HL-60 (cell line): ENCODE data around the gene ATP6V1F.

Source experiments
- GABPA ChIP-seq: IDR thresholded peaks from 2 replicates; pipeline ENCODE4 v1.6.1; 2012; ENCODE audit warnings: low read depth
- POLR2AphosphoS5 ChIP-seq: IDR thresholded peaks from 2 replicates; pipeline ENCODE4 v1.6.1; 2012; ENCODE audit warnings: low read depth
- TF ChIP-seq, protein P1 (sequence below): IDR thresholded peaks from one replicate; pipeline ENCODE4 v1.5.1; 2011; ENCODE audit warnings: low read length, control low read depth, inconsistent platforms; ENCODE audit not compliant: insufficient read depth

DNA sequence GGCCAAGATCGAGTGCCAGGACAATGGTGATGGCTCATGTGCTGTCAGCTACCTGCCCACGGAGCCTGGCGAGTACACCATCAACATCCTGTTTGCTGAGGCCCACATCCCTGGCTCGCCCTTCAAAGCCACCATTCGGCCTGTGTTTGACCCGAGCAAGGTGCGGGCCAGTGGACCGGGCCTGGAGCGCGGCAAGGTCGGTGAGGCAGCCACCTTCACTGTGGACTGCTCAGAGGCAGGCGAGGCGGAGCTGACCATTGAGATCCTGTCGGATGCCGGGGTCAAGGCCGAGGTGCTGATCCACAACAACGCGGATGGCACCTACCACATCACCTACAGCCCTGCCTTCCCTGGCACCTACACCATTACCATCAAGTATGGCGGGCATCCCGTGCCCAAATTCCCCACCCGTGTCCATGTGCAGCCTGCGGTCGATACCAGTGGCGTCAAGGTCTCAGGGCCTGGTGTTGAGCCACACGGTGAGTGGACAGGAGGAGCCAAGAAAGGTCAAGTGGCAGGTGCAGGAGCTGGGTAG is 17.8 kb upstream of the ATP6V1F start:
- TF ChIP-seq, protein P1, sequence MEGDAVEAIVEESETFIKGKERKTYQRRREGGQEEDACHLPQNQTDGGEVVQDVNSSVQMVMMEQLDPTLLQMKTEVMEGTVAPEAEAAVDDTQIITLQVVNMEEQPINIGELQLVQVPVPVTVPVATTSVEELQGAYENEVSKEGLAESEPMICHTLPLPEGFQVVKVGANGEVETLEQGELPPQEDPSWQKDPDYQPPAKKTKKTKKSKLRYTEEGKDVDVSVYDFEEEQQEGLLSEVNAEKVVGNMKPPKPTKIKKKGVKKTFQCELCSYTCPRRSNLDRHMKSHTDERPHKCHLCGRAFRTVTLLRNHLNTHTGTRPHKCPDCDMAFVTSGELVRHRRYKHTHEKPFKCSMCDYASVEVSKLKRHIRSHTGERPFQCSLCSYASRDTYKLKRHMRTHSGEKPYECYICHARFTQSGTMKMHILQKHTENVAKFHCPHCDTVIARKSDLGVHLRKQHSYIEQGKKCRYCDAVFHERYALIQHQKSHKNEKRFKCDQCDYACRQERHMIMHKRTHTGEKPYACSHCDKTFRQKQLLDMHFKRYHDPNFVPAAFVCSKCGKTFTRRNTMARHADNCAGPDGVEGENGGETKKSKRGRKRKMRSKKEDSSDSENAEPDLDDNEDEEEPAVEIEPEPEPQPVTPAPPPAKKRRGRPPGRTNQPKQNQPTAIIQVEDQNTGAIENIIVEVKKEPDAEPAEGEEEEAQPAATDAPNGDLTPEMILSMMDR, result no peak
- TF ChIP-seq GABPA (no peak), POLR2AphosphoS5 (no peak)
